GM12891 (cell line): ENCODE data around the gene LMAN2L. TPM values are rescaled to one million over a fixed set of nuclear protein-coding genes. Genes with fewer than 3 reads are reported as not detected.

Experiments used
- DNase-seq: peaks from one replicate; pipeline ENCODE4 v3.0.0; 2011; ENCODE audit warnings: low spot score; ENCODE audit not compliant: insufficient read length
- FAIRE-seq: peaks from 2 replicates; lab custom pipeline; 2011; peaks lifted over from hg19 to GRCh38; lab: Jason Lieb, UNC
- PAX5 ChIP-seq: IDR thresholded peaks from 2 replicates; pipeline ENCODE4 v1.6.1; 2011; ENCODE audit warnings: low read length, moderate library complexity, mild to moderate bottlenecking; ENCODE audit not compliant: insufficient read depth, severe bottlenecking
- POLR2A ChIP-seq: IDR thresholded peaks from 2 replicates; pipeline ENCODE4 v1.6.1; 2011; ENCODE audit warnings: low read depth, low read length, control low read depth
- POLR2AphosphoS5 ChIP-seq: IDR thresholded peaks from 2 replicates; pipeline ENCODE4 v1.6.1; 2011; ENCODE audit warnings: low read depth, low read length, control low read depth
- POU2F2 ChIP-seq: IDR thresholded peaks from 2 replicates; pipeline ENCODE4 v1.6.1; 2011; ENCODE audit warnings: low read depth, mild to moderate bottlenecking, control low read depth, low read length, moderate library complexity
- SPI1 ChIP-seq: IDR thresholded peaks from 2 replicates; pipeline ENCODE4 v1.6.1; 2011; ENCODE audit warnings: low read depth, low read length, control low read depth
- TAF1 ChIP-seq: IDR thresholded peaks from 2 replicates; pipeline ENCODE4 v1.6.1; 2011; ENCODE audit warnings: low read depth, low read length, control low read depth
- polyA plus RNA-seq: library from polyadenylated mRNA; unstranded; fragments of >200 nt; gene quantifications from one replicate; pipeline ENCODE4 v1.2.1, GENCODE V29; 2012; ENCODE audit warnings: low read depth, missing spikeins, inconsistent platforms; ENCODE audit not compliant: missing spikeins

LMAN2L gene, protein sequence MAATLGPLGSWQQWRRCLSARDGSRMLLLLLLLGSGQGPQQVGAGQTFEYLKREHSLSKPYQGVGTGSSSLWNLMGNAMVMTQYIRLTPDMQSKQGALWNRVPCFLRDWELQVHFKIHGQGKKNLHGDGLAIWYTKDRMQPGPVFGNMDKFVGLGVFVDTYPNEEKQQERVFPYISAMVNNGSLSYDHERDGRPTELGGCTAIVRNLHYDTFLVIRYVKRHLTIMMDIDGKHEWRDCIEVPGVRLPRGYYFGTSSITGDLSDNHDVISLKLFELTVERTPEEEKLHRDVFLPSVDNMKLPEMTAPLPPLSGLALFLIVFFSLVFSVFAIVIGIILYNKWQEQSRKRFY
- polyA plus RNA-seq: 7.8 TPM

DNA sequence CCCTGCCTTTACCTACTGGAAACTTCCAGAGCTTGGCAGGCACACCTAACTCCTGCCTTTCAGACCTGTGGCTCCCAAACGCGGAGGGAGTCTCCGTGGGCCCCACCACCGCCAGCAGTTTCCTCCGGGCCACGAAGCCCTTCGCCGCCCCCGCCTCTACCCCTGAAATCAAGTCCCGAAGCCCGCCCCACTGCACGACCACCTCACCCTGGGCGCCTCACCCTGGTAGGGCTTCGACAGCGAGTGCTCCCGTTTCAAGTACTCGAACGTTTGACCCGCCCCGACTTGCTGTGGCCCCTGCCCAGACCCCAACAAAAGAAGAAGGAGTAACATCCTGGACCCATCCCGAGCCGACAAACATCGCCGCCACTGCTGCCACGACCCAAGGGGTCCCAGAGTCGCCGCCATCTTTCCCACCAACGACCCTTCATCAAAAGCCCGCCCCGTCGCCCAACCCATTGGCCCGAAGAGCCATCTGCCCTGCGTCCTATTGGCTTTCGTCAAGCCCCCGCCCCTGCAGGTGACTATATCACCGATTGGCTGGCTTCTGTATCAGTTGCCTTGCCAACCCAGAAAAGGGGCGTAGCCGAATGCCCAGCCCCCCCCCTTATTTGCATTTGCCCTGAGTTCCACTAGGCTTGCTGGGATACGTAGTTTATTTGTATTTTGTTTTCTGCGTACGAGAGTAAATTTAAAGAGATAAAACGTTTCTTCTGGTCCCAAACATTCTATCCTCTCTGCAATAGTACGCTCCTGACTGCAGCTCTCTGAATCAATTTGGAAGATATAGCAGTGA, at the start of gene LMAN2L:
LMAN2L (minus strand) TSS at position 432 of the 796 bp plus-strand sequence; CDS start at position 408, 24 bp downstream.
- FAIRE-seq: peak; percentile 82
- TF ChIP-seq SPI1: no peak
- TF ChIP-seq POU2F2: peak; percentile 99
- TF ChIP-seq POLR2A: peak; percentile 63
- TF ChIP-seq POLR2AphosphoS5: 0 out of 2 replicates have a peak, but pooled peaks have one; percentile 57
- peak; percentile 85 for TF ChIP-seq TAF1
- TF ChIP-seq PAX5: no peak
- peak; percentile 84 for DNase-seq

DNA sequence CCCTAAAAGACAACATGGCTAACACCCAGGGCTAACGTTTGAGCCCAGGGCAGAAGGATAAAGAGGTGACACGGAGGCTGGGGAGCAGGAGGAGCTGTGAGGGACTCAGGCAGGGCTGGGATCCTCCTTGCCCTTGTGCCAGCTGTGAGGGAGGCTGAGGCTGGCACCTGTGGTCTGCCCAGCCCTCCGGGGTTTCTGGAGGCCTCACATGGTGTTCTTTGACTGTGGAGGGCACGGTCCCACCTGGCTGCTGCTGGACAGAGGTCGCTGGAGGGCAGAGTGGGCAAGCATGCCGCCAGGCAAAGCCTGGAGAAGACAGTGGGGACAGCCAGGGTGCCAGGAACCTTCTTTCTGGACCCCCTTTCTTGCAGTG, 49.4 kb upstream of the LMAN2L start:
- no peak for TF ChIP-seq POU2F2
- TF ChIP-seq POLR2A: no peak
- TF ChIP-seq PAX5: no peak
- no peak for TF ChIP-seq SPI1
- TF ChIP-seq POLR2AphosphoS5: no peak
- TF ChIP-seq TAF1: no peak
- DNase-seq (no peak), FAIRE-seq (no peak)

DNA sequence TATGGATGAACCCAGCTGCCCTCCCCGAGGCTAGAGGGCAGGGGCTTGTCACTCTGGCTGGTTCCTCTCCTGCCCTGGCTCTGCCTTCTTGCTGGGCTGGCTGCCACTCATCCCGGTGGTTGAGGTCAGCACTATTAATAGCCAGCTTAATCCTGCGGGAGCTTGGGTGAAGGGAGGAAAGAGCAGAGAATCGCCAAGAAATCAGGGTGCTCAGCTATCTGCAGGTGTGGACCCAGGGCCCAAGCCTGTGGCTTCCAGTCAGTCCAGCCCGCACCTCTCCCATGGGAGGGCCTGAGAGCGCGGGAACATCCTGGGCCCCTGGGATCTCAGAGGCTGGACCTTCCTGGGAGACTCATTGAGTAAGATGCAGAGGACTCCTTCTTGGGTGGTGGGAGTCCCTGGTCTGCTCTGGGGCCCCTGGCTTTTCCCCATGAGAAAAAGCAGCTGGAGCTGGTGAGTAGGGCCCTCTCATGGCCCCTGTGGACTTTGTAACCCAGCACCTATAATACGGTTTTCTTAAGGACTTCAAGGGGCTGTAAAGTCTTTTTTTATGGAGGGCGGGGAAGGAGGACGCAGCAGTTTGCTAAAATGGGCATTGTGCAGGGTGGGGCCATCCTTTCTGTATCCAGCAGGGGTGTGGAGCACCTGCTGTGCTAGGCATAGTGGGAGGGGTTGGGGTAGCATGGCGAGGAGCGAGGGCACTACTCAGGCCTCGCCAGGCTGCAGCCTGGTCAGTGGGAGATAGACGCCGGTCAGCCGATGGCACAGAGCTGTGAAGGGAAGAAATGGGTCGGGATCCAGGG, 48.8 kb upstream of the LMAN2L start:
- DNase-seq: no peak

DNA sequence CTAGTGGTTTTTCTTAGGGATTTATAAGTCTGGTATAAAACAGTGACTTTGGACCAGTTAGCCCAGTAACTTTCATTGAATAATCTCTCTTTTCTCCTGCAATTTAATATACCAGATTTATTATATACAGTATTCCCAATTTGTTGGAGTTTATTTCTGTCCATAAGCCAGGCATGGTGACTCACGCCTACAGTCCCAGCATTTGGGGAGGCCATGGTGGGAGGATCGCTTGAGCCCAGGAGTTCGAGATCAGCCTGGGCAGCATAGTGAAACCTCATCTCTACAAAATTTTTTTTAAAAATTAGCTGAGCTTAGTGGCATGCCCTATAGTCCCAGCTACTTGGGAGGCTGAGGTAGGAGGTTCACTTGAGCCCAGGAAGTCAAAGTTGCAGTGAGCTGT, 47.5 kb upstream of the LMAN2L start:
- DNase-seq (no peak), FAIRE-seq (no peak)
- TF ChIP-seq PAX5 (no peak), POLR2AphosphoS5 (no peak), POU2F2 (no peak), TAF1 (no peak), SPI1 (no peak), POLR2A (no peak)

More for the DNA sequence above, 48.8 kb upstream of the LMAN2L start:
- TF ChIP-seq PAX5 (no peak), TAF1 (no peak), SPI1 (no peak), POU2F2 (no peak), POLR2A (no peak), POLR2AphosphoS5 (no peak)
- no peak for FAIRE-seq

DNA sequence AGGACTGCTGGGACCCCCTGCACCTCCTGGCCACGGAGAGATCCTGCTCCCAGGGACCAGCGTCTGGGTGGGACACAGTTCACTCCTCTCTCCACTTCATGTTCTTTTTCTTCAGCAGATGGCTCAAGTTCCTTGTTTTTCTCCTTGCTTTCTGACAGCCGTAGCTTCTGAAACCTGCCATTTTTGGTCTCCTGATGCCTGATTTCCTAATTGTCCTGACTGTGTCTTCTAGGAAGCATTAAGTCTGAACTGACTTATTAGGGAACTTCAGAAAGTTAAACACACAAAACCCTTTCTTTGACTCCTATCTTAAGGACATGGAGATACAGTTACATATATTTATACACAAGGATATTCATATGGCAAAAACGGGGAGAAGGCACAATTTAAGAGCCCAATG, 43.5 kb upstream of the LMAN2L start:
- FAIRE-seq: no peak
- TF ChIP-seq POLR2AphosphoS5 (no peak), SPI1 (no peak), POLR2A (no peak), POU2F2 (no peak), PAX5 (no peak), TAF1 (no peak)

DNA sequence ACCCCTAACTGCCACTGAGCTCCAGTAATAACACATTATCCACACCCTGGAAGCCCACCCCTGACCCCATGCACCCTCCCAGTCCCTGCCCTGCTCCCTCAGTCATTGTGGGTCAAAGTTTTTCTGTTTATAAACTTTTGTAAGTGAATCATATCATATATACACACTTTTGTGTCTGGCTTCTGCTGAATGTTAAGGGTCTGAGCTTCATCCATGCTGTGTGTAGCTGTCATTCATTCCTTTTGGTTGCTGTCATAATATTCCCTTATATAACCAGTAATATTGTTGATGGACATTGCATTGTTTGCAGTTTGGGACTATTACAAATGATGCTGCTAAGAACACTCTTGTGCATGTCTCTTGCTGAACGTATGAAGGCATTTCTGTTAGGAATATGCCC, 35.3 kb upstream of the LMAN2L start:
- FAIRE-seq (peak; percentile 69), DNase-seq (no peak)
- no peak for TF ChIP-seq POLR2A

More for the DNA sequence above, 43.5 kb upstream of the LMAN2L start:
- DNase-seq: no peak

DNA sequence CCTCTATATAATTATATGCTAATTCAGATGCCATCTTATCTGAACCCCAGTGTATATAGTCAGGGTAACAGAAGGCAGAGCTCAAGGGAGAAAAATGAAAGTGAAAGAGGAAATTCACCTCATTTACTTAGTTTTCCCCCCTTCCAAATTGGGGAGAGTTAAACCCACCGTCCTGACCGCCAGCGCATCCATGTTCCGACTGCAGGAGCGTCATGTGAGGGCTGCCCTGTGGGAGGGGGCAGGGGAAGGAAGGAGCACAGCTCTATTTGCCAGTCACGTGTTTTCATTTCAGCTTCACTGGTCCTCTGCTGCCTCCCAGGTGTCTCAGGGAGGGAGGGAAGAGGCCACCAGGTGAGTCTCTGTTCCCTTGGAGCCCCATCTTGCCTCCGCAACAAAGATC, 34.1 kb upstream of the LMAN2L start:
- FAIRE-seq (peak; percentile 93), DNase-seq (no peak)
- no peak for TF ChIP-seq TAF1
- no peak for TF ChIP-seq PAX5
- no peak for TF ChIP-seq SPI1
- TF ChIP-seq POLR2AphosphoS5: no peak
- 0 out of 2 replicates have a peak, but pooled peaks have one; percentile 50 for TF ChIP-seq POU2F2

DNA sequence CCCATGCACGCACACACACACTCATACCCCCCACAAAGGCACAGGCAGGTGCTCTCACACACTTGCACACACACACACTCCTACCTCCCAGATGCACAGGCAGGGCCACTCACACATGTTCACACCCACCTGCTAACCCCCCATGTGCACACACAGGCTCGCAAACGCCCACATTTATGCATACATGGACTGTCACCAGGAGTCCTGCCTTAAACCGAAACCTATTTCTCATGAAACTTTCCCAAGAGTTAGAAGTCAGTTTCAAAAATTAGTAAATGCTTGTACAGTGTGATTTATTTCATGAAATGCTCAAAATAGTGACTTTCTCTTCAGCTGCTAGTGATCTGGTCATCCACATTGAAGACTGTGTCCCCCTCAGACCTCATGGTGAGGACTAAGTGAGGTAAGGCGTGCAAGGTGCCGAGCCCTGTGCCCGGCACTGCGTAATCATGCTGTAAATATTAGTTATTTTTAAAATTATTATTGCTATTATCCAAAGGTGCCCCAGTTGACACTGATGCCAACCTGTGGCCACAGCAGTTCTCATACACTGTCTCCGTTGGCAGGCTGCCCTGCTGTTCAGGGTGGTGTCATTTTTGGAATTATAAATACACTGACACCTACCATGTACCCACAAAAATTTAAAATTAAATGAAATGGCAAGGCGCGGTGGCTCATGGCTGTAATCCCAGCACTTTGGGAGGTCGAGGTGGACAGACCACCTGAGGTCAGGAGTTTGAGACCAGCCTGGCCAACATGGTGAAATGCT, 33.2 kb upstream of the LMAN2L start:
- FAIRE-seq: peak; percentile 100
- DNase-seq: peak; percentile 42
- TF ChIP-seq POLR2A (no peak), POU2F2 (peak; percentile 99)
